Measurements from ENCODE around the gene UBN1.

UBN1 gene

DNA sequence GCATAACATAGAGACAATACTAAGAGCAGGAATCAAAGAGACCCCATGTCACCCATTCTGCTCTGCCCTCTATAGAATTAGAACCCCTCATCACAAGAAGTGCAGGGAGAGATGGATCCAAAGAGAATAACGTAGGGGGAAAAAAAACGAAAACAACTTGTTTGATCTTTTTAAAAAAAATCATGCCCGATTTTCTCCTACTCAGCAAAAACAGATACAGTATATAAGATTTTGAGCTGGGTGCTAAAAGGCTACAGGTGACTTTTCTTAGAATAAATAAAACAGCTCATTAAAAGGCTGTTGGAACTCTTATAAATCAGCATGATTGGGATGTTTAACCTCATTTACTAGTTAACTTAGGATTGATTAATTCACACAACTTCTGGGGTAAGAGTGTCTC lies 17.4 kb downstream of the UBN1 start:
- no peaks in the 10 kb centered on the region for H3K9me3 Mint-ChIP-seq
- H3K36me3 Mint-ChIP-seq (ENCODE audit: low read depth): peaks cover 78% of the 10 kb centered on the region
- no peak overlapping the region for H3K4me3 Mint-ChIP-seq
- H3K27ac Mint-ChIP-seq: no peak overlapping the region
- no peaks in the 10 kb centered on the region for H3K27me3 Mint-ChIP-seq
- DNase-seq: no peak
- peaks cover 28% of the 10 kb centered on the region for H3K4me1 Mint-ChIP-seq (ENCODE audit: low read depth)

DNA sequence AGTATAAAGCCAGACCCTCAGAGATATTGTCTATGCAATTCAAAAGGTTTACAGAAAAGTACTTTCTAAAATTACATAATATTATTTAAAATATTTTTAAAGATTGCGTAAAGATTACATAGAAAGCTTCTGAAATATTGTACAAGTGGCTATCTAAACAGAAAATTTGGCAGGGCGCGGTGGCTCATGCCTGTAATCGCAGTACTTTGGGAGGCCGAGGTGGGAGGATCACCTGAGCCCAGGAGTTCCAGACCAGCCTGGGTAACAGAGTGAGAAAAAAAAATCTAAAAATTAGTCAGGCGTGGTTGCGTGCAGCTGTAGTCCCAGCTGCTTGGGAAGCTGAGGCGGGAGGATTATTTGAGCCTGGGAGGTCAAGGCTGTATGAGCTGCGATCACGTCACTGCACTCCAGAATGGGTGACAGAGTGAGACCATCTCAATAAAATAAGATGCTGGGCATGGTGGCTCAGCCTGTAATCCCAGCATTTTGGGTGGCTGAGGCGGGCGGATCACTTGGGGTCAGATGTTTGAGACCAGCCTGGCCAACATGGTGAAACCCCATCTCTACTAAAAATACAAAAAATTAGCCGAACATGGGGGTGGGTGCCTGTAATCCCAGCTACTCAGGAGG lies 18.1 kb downstream of the UBN1 start:
- H3K4me1 Mint-ChIP-seq (ENCODE audit: low read depth): peaks cover 28% of the 10 kb centered on the region
- no peak for DNase-seq
- peaks cover 80% of the 10 kb centered on the region for H3K36me3 Mint-ChIP-seq (ENCODE audit: low read depth)
- H3K9me3 Mint-ChIP-seq: no peaks in the 10 kb centered on the region
- H3K27me3 Mint-ChIP-seq: no peaks in the 10 kb centered on the region
- H3K4me3 Mint-ChIP-seq: no peak overlapping the region
- H3K27ac Mint-ChIP-seq: no peak overlapping the region

DNA sequence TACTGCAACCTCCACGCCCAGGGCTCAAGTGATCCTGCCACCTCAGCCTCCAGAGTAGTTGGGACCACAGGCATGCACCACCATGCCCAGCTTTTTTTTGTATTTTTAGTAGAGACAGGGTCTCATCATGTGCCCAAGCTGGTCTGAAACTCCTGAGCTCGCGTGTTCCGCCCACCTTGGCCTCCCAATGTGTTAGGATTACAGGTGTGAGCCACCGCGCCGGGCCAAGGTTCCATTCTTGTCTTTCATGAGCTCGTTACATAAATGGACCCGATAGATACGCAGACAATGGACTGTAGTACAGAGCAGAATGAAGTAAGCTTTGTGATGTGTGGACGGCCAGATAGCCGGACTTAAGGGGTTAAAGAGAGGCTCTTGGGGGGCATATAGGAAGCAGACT lies 19.3 kb downstream of the UBN1 start:
- no peak for DNase-seq
- no peak overlapping the region for H3K27ac Mint-ChIP-seq
- no peaks in the 10 kb centered on the region for H3K27me3 Mint-ChIP-seq
- peaks cover 78% of the 10 kb centered on the region for H3K36me3 Mint-ChIP-seq (ENCODE audit: low read depth)
- no peaks in the 10 kb centered on the region for H3K9me3 Mint-ChIP-seq
- peaks cover 26% of the 10 kb centered on the region for H3K4me1 Mint-ChIP-seq (ENCODE audit: low read depth)
- no peak overlapping the region for H3K4me3 Mint-ChIP-seq

DNA sequence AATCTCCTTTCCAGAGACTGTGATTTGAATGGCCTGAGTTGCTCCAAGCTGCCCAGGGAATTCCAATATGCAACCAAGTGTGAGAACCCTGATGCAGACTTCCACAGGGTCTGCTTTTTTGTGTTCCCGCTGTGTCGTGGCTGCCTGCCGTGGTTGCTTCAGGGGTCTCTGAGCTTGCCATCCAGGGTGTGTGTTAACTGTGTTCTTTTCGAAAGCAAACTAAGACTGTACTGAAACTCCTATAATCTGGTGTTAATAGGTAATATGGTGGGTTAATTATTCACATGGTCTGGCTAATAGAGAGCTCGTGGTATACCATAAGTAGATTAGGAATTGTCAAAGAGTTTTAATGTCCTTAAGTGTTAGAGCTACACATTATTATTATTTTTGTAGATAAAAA lies 20.7 kb downstream of the UBN1 start:
- no peak overlapping the region for H3K27ac Mint-ChIP-seq
- no peaks in the 10 kb centered on the region for H3K9me3 Mint-ChIP-seq
- H3K4me3 Mint-ChIP-seq: no peak overlapping the region
- peaks cover 20% of the 10 kb centered on the region for H3K4me1 Mint-ChIP-seq (ENCODE audit: low read depth)
- peaks cover 77% of the 10 kb centered on the region for H3K36me3 Mint-ChIP-seq (ENCODE audit: low read depth)
- no peaks in the 10 kb centered on the region for H3K27me3 Mint-ChIP-seq
- DNase-seq: no peak

GRCh38 chr16:4868535-4868934 lies 21.3 kb downstream of the UBN1 start:
- H3K4me1 Mint-ChIP-seq (ENCODE audit: low read depth): peaks cover 17% of the 10 kb centered on the region
- H3K9me3 Mint-ChIP-seq: no peaks in the 10 kb centered on the region
- no peak for DNase-seq
- peaks cover 77% of the 10 kb centered on the region for H3K36me3 Mint-ChIP-seq (ENCODE audit: low read depth)
- H3K27ac Mint-ChIP-seq: no peak overlapping the region
- H3K4me3 Mint-ChIP-seq: no peak overlapping the region
- H3K27me3 Mint-ChIP-seq: no peaks in the 10 kb centered on the region

DNA sequence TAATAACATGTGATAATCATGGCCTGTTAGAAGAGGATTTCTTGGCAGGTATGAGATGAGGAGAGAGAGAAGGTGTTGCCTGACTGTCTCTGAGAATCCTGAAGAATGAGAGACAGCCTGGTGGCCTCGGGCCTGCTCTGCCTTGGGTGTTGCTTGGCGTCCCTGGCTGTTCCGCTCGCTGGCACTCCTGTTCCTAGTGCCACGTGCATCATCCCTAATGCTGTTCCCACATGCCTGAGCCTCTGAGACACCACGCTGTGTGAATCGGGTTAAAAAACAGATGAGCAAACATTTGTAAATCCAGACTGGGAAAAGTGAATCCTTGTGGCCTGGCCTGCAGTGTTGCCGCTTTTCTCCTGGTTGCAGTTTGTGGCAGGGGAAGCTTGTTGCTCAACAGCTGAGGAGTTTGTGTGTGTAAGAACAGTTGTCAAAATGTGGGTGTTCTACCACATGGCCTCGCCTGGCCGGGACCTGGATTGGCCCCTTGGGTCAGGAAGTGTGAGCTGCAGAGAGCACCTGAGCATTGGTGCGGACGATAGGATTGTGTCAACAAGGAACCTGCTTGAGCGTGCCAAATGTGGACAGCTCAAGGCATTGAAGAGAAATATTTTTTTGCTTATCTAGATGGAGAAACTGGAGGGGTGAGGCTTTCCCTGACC lies 22.0 kb downstream of the UBN1 start:
- Mint-ChIP-seq H3K36me3 (ENCODE audit: low read depth) (peaks cover 77% of the 10 kb centered on the region), H3K4me3 (no peak overlapping the region), H3K4me1 (ENCODE audit: low read depth) (peaks cover 14% of the 10 kb centered on the region), H3K27ac (peak overlapping the region; percentile 8), H3K9me3 (no peaks in the 10 kb centered on the region), H3K27me3 (no peaks in the 10 kb centered on the region)
- DNase-seq: no peak

GRCh38 chr16:4870138-4870671 lies 22.9 kb downstream of the UBN1 start:
- H3K4me3 Mint-ChIP-seq: no peak overlapping the region
- H3K27ac Mint-ChIP-seq: peak overlapping the region; percentile 22
- peaks cover 7% of the 10 kb centered on the region for H3K4me1 Mint-ChIP-seq (ENCODE audit: low read depth)
- no peaks in the 10 kb centered on the region for H3K27me3 Mint-ChIP-seq
- DNase-seq: peak; percentile 23
- H3K9me3 Mint-ChIP-seq: no peaks in the 10 kb centered on the region
- H3K36me3 Mint-ChIP-seq (ENCODE audit: low read depth): peaks cover 79% of the 10 kb centered on the region

DNA sequence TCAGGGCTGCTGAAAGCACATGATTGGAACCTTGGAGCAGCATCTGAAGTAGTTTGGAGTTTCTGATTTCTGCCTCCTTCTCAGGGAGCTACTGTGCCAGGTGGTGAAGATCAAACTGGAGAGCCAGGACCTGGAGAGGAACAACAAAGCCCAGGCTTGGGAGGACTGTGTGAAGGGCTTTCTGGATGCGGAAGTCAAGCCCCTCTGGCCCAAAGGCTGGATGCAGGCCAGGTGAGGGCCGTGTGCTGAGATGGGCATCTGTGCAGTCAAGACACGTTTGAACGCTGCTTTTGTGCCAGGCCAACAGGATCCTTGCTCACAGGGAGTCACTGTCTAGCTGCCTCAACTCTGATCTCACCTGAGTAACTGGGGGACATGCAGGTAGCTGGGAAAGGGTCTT lies 23.8 kb downstream of the UBN1 start:
- Mint-ChIP-seq H3K9me3 (no peaks in the 10 kb centered on the region), H3K36me3 (ENCODE audit: low read depth) (peaks cover 88% of the 10 kb centered on the region), H3K4me1 (ENCODE audit: low read depth) (peaks cover 7% of the 10 kb centered on the region), H3K4me3 (no peak overlapping the region), H3K27ac (no peak overlapping the region), H3K27me3 (no peaks in the 10 kb centered on the region)
- DNase-seq: peak; percentile 14

GRCh38 chr16:4873091-4873490 lies 25.8 kb downstream of the UBN1 start:
- Mint-ChIP-seq H3K36me3 (ENCODE audit: low read depth) (peaks cover 94% of the 10 kb centered on the region), H3K9me3 (no peaks in the 10 kb centered on the region), H3K4me3 (no peak overlapping the region), H3K27me3 (no peaks in the 10 kb centered on the region), H3K4me1 (ENCODE audit: low read depth) (no peaks in the 10 kb centered on the region), H3K27ac (no peak overlapping the region)
- no peak for DNase-seq

GRCh38 chr16:4874666-4875065 lies 27.4 kb downstream of the UBN1 start:
- H3K27me3 Mint-ChIP-seq: no peaks in the 10 kb centered on the region
- H3K4me1 Mint-ChIP-seq (ENCODE audit: low read depth): no peaks in the 10 kb centered on the region
- H3K36me3 Mint-ChIP-seq (ENCODE audit: low read depth): peaks cover 95% of the 10 kb centered on the region
- no peaks in the 10 kb centered on the region for H3K9me3 Mint-ChIP-seq
- DNase-seq: no peak
- H3K27ac Mint-ChIP-seq: no peak overlapping the region
- no peak overlapping the region for H3K4me3 Mint-ChIP-seq

DNA sequence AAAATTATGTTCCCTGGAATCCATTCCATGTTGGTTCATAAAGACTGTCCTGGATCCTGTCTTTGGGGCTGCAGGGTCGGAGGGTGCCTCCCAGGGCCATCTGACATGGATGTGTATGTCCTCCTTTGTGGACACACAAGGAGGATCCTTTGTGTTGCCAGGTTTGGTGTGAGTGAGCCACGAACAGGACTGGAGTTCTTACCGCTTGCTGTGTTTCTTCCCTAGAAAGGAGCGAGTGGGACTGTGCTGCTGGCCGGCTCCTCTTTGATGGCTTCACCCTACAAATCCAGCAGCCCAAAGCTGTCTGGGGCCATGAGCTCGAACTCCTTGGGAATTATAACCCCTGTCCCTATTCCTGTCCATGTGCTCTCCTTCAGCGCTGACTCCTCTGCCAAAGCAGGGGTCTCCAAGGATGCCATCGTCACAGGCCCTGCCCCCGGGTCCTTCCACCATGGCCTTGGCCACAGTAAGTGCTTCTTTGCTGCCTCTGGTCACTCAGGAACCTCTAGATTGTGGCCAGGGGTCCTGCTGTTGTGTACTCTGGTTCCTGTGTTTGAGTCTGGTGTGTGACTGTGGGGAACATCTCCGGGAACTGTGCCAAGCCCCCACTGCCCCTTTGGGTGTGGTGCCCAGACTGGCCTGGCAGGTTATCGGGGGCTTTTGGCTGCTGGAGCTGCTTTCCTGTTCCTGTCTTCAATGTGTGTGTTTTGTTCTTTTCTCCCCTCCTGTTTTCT lies 29.5 kb downstream of the UBN1 start:
- no peak overlapping the region for H3K4me3 Mint-ChIP-seq
- no peak overlapping the region for H3K27ac Mint-ChIP-seq
- H3K36me3 Mint-ChIP-seq (ENCODE audit: low read depth): peaks cover 97% of the 10 kb centered on the region
- DNase-seq: no peak
- no peaks in the 10 kb centered on the region for H3K9me3 Mint-ChIP-seq
- no peaks in the 10 kb centered on the region for H3K4me1 Mint-ChIP-seq (ENCODE audit: low read depth)
- no peaks in the 10 kb centered on the region for H3K27me3 Mint-ChIP-seq

GRCh38 chr16:4877380-4877685 lies 30.1 kb downstream of the UBN1 start:
- Mint-ChIP-seq H3K27ac (no peak overlapping the region), H3K4me3 (no peak overlapping the region), H3K9me3 (no peaks in the 10 kb centered on the region), H3K36me3 (ENCODE audit: low read depth) (peaks cover 97% of the 10 kb centered on the region), H3K4me1 (ENCODE audit: low read depth) (no peaks in the 10 kb centered on the region), H3K27me3 (no peaks in the 10 kb centered on the region)
- DNase-seq: no peak

DNA sequence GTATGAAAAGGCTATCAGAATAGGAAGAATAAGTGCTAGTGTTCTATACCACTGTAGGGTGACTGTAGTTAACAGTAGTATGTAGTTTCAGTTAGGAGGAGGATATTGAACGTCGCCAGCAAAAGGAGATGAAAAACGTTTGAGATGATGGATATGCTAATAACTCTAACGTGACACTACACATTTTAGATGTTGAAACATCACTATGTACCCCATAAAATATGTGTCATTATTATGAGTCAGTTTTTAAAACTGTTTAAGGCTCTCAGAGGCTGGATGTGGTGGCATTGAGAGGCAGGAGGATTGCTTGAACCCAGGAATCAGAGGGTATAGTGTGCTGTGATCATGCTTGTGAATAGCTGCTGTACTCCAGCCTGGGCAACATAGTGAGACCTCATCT lies 31.8 kb downstream of the UBN1 start:
- Mint-ChIP-seq H3K27me3 (no peaks in the 10 kb centered on the region), H3K4me3 (no peak overlapping the region), H3K36me3 (ENCODE audit: low read depth) (peaks cover 97% of the 10 kb centered on the region), H3K27ac (no peak overlapping the region), H3K9me3 (no peaks in the 10 kb centered on the region), H3K4me1 (ENCODE audit: low read depth) (no peaks in the 10 kb centered on the region)
- no peak for DNase-seq

DNA sequence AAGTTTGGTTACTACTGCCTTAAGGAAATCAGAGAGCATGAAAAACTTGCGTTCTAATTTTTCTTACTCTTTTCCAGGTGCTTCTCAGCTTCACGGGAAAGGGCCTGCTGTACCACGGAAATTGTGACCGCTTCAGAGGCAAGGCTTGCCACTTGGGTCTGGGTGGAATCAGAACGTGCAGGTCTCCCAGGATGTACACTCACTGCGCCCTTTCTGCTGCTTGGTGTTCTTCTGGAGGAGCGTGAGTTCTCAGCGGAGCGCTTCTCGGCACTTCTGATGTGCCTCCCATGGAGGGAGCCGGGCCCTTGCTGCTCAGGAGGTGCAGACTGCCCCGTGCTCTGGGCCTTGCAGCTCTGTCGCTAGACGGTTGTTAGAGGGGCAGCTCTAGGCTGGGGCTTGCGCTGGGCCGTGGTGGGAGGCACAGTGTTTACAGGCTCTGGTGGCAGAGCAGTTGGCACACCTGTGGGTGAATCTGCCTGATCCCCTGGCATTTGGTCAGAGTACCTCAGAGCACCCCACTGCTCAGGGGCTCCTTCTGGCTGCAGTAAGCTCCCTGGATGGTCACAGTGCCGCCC lies 32.8 kb downstream of the UBN1 start:
- Mint-ChIP-seq H3K36me3 (ENCODE audit: low read depth) (peaks cover 97% of the 10 kb centered on the region), H3K4me3 (no peak overlapping the region), H3K27me3 (no peaks in the 10 kb centered on the region), H3K27ac (peak overlapping the region; percentile 55), H3K4me1 (ENCODE audit: low read depth) (no peaks in the 10 kb centered on the region), H3K9me3 (no peaks in the 10 kb centered on the region)
- DNase-seq: no peak
